LHCN-M2 (cell line): ENCODE results near the gene SLC25A22. TPM values are rescaled to one million over a fixed set of nuclear protein-coding genes. Genes with fewer than 3 reads are reported as not detected.
A peak's percentile ranks its signal among the peaks of the same experiment; 100 is the strongest.

ENCODE experiments used
- DNase-seq: peaks from one replicate; pipeline ENCODE4 v3.0.0-alpha.2; 2012; ENCODE audit warnings: low read depth
- polyA plus RNA-seq: library from polyadenylated mRNA; unstranded; fragments of >200 nt; gene quantifications from one replicate; pipeline ENCODE4 v1.2.1, GENCODE V29; 2012; ENCODE audit warnings: missing spikeins
- total RNA-seq: library from RNA; depleted of rRNA; stranded (reverse); fragments of >200 nt; gene quantifications from 2 replicates; pipeline ENCODE4 v1.2.3, GENCODE V29; 2014; rRNA removed

Gene SLC25A22
- 18.5 and 19.9 TPM in 2 replicates for total RNA-seq
- polyA plus RNA-seq: 13.4 TPM

GRCh38 chr11:798093-798713, at the start of gene SLC25A22:
Gene SLC25A22 (minus strand): TSS chr11:798281. CDS start chr11:795006, 3,275 bp downstream.
- DNase-seq: peak; percentile 67

DNA sequence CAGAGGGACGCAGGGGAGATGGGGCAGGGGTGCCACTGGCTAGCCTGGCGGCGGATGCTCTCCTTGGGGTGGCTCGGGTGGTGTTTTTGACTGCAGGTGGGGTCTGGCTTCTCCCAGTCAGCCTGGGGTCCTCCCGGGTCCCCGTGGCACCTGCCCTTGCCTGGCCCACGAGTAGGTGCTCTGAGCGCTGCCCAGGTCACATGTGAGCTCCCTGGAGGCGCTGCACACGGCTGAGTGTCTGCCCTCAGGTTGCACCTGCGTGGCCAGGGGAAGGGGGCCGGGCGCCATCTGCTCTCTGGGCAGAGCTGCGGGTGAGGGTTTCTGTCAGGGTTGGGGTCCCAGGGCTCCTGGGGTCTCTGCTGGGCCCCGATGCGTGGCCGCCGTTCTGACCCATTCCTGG, 49.8 kb upstream of the SLC25A22 start:
- DNase-seq: no peak

GRCh38 chr11:846496-847098, 48.5 kb upstream of the SLC25A22 start:
- DNase-seq: no peak

DNA sequence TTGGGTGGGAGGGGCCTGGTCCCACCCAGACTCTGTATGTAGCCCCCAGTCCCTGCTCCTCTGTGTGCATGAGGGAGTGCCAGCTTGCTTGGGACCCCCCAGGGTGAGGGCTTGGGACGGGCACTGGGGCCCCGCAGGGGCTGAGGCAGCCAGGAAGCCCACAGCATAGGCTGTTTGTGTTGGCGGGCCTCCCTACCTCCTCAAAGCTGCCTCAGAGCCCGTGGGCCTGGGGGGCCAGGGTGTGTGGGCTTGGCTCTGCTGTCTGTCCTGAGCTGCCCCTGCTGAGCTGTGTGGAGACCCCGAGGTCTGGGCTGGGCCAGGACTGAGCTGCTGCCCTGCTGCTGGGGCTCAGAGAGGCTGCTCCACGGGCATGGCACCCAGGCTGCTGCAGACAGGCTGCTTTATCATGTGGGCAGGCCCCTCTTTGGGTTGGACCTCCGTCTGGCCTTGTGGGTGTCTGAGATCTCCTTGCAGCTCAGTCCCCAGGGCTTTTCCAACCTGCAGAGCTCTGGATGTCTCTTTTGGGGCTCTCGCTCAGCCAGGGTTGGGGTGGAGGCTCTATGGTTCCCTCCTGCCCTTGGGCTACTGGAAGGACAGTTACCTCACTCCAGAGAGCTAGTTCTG, 47.9 kb upstream of the SLC25A22 start:
- DNase-seq: no peak

GRCh38 chr11:844693-845644, 46.9 kb upstream of the SLC25A22 start:
- DNase-seq: peak; percentile 81

DNA sequence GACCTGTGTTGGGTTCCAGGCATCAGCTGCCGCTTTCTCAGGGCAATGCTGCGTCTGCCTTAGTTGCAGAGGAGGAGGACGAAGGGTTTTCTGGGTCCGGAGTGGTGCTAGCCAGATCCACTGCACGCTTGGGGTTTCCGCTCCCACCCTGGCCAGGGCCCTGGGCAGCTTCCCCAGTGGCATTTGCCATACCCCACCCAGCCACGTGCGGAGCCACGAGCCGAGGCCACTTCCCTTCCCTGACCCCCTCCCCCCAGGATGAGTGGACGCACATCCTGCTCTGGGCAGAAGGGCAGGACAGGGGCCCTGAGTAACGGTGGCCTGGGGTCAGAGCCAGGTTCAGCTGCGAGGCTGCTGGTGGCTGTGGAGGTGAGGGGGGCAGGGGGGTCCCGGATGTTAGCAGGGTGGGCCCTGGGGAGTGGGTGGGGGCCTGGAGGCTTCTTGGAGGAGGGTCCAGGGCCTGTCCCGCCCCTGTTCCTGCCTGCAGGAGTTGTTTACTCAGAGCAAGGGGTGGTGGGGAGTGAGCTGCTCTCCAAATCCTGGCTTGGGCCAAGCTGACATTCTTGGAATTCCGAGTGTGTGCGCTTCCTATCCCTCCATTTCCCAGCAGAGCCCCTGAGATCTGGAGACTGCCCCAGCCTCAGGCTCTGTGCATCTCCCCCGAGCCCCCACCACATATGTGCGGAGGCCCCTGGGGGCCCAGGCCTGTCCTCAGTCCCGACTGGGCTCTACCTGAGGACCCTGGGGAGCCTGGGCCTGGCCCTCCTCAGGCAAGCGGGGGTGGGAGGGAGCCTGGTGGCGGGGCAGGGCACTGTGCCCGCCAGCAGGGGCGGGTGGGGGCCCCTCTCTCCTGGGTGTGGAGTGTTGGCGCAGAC, 46.0 kb upstream of the SLC25A22 start:
- peak; percentile 91 for DNase-seq

GRCh38 chr11:843086-843734, 45.1 kb upstream of the SLC25A22 start:
- no peak for DNase-seq

DNA sequence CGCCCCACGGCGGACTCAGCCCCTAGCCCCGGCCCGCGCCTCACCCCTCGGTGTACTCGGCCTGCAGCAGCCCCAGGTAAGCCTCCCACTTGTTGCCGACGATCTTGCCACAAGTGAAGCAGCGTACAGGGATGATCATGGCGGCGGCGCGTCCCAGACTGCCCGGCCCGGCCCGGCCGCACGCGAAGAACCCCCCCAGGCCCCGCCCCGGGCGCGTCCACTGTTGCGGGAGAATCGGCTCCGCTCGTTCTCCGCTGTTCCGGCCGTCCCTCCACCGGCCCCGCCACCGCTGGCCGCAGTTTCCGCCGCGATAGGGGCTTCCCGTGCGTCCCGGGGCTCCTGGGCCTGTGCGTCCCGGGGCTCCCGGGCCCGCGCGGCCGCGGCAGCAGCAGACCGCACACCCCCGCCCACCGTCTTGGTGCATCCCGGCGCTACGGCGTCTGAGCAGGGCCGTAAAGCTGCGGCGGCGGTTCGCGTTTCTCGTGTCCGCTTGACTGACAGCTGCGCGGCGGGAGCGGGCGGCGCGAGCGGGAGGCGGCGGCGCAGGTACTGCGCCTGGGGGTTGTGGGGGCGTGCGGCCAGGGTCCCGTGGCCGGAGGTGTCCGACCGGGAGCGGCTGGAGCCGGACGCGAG, 44.4 kb upstream of the SLC25A22 start, which contains the start of the genes POLR2L and TSPAN4:
Gene POLR2L, minus strand, starts transcription at position 160 of the 633 bp plus-strand sequence. Its CDS starts 21 bp downstream, at position 139.
Gene TSPAN4, plus strand, starts transcription at position 483 of the 633 bp plus-strand sequence. CDS start 7,453 bp downstream, outside the sequence.
- DNase-seq: peak; percentile 86

DNA sequence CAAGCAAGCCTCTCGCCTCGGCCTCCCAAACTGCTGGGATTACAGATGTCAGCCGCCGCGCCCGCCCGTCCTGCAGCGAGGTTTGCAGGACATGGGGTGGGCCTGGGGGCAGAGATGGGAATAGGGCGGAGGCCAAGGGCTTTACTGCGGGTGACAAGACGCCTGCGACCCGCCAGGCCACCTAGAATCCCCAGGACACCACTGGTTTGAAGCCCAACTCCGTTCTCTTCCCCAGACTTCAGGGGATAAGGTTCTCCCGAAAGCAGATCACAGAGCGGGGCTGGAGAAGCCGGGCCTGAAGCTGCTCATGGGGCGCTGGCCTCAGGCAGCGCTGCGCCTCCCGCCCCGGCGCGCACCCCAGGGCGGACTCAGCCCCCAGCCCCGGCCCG, 43.9 kb upstream of the SLC25A22 start:
- DNase-seq: no peak

DNA sequence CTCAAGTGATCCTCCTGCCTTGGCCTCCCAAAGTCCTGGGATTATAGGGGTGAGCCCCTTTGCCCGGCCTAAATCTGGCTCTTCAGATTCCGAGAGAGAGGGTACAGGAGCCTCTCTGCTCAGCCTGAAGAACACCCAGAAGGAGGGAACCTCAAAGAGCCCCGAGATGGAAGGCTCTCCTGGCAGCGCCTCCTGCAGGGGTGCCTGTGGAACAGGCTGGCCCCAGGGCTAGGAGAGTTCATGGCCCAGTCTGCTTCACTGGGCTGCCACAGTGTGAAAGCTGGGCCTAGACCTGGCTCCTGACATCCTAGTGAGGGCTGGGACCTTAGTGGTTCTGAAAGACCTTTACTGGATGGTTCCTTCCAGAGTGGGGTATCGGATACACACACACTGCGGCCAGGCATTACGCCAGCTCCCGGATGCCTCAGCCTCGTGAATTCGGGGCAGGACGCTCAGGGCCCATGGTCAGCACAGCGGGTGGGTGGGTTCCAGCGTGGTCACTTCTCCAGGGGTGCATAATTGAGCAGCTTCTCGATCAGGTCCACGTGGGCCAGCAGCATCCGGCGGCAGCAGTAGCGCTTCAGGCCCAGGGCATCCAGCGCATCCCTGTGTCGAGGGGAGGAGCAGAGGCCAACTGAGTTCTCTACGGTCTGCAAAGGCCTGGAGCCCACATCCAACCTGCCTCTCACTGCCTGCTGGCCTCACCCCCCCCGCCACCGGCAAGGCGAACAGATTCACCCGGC, 42.0 kb upstream of the SLC25A22 start:
- peak; percentile 55 for DNase-seq

GRCh38 chr11:839280-839623, 41.2 kb upstream of the SLC25A22 start:
- no peak for DNase-seq

GRCh38 chr11:838441-839279, 40.6 kb upstream of the SLC25A22 start:
- peak; percentile 76 for DNase-seq

GRCh38 chr11:837990-838307, 39.9 kb upstream of the SLC25A22 start:
- no peak for DNase-seq

DNA sequence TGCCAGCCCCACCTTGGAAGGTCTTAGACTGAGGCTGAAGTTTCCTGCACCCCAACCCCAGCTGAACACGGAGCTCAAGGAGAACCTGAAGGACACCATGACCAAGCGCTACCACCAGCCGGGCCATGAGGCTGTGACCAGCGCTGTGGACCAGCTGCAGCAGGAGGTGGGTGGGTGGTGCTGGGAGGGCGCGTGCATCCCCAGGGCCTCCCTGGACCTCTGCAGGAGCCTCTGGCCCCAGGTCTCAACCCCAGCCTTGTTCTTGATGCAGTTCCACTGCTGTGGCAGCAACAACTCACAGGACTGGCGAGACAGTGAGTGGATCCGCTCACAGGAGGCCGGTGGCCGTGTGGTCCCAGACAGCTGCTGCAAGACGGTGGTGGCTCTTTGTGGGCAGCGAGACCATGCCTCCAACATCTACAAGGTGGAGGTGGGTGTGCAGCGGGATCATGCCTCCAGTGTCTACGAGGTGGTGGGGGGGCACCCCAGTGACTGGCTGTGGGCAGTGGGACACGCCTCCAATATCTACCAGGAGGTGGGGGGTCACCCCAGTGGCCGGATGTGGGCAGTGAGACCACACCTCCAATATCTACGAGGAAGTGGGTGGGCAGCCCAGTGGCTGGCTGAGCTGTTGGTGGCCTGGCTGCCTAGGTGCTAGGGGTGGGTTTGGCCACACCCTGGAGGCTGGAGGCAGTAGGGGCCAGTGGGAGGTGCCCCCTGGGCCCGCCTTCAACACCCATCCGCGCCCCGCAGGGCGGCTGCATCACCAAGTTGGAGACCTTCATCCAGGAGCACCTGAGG, 39.3 kb upstream of the SLC25A22 start:
- no peak for DNase-seq

- no peak for DNase-seq
Observed at GRCh38 chr11:836700-837099, 38.6 kb upstream of the SLC25A22 start.

DNA sequence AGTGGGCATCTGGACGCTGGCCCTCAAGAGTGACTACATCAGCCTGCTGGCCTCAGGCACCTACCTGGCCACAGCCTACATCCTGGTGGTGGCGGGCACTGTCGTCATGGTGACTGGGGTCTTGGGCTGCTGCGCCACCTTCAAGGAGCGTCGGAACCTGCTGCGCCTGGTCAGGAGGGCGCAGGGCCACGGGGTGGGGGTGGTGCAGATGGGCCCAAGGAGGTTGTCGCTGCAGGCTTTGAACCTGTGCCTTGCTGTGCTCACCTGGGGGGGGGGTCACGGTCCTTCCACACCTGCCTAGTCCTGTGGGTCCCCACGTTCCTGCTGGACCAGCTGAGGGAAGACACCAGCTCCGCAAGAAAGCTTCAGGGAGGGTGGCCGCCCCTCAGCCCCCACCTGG, 38.2 kb upstream of the SLC25A22 start:
- no peak for DNase-seq
